ENCODE data around the gene PFKM.
"Not testable (repeated sequence)": the region's sequence is repeated elsewhere in the genome, so short reads cannot be mapped to it uniquely, and the experiment has no call there.

PFKM gene

GRCh38 chr12:48115957-48116356 is 3.2 kb upstream of the PFKM start:
- DNase-seq = no peak

- no peak for DNase-seq
These were observed 786 bp upstream of the PFKM start for GRCh38 chr12:48118284-48118871.

GRCh38 chr12:48119834-48120195 is 651 bp downstream of the PFKM start:
- no peak for DNase-seq

- DNase-seq = no peak
These were observed 2.4 kb downstream of the PFKM start for GRCh38 chr12:48121522-48121921.

- DNase-seq = no peak
These were observed 3.1 kb downstream of the PFKM start for GRCh38 chr12:48122065-48122834.

- no peak for DNase-seq
These were observed 4.0 kb downstream of the PFKM start for GRCh38 chr12:48123169-48123568.

- not testable (repeated sequence) for DNase-seq
These were observed 6.4 kb downstream of the PFKM start for GRCh38 chr12:48125542-48125941.

GRCh38 chr12:48125985-48126384 is 6.8 kb downstream of the PFKM start:
- DNase-seq = no peak

- DNase-seq = no peak
These were observed 7.9 kb downstream of the PFKM start for GRCh38 chr12:48126953-48127630.

- no peak for DNase-seq
These were observed 9.6 kb downstream of the PFKM start for GRCh38 chr12:48128800-48129199.

GRCh38 chr12:48129376-48129775 is 10.2 kb downstream of the PFKM start:
- no peak for DNase-seq

GRCh38 chr12:48131517-48131916 is 12.4 kb downstream of the PFKM start:
- no peak for DNase-seq

- DNase-seq = no peak
These were observed 13.7 kb downstream of the PFKM start for GRCh38 chr12:48132826-48133225.

GRCh38 chr12:48135027-48135426 is 15.9 kb downstream of the PFKM start:
- DNase-seq = no peak

- DNase-seq = no peak
These were observed 23.9 kb downstream of the PFKM start for GRCh38 chr12:48142818-48143674.

GRCh38 chr12:48143898-48144297 is 24.7 kb downstream of the PFKM start:
- DNase-seq = no peak

- no peak for DNase-seq
These were observed 26.8 kb downstream of the PFKM start for GRCh38 chr12:48145981-48146380.

GRCh38 chr12:48151103-48151771 is 32.1 kb downstream of the PFKM start:
- DNase-seq = no peak

GRCh38 chr12:48155786-48156185 is 36.6 kb downstream of the PFKM start:
- DNase-seq = not testable (repeated sequence)

- no peak for DNase-seq
These were observed 37.5 kb downstream of the PFKM start for GRCh38 chr12:48156652-48157017.

- DNase-seq = peak; percentile 98
These were observed 38.1 kb downstream of the PFKM start, which contains the start of gene ASB8 for GRCh38 chr12:48157018-48157888. ASB8 (minus strand) TSS chr12:48157515; CDS start chr12:48153496, 4,019 bp downstream.
